Activated CD4-positive, alpha-beta T cell treated with anti-CD3 and anti-CD28 coated beads, Interleukin-2, amount 50 U/mL, for 16 hours (primary cell): Measurements from ENCODE around the gene NAT10.
"Not testable (repeated sequence)": the region's sequence is repeated elsewhere in the genome, so short reads cannot be mapped to it uniquely, and the experiment has no call there.

Experiments
- DNase-seq: peaks from one replicate; pipeline ENCODE4 v3.0.0-alpha.2; 2020

Gene NAT10

GRCh38 chr11:34105079-34105956, at the start of gene NAT10:
NAT10 (plus strand) TSS chr11:34105629; CDS start chr11:34108226, 2,597 bp downstream.
- peak; percentile 98 for DNase-seq

DNA sequence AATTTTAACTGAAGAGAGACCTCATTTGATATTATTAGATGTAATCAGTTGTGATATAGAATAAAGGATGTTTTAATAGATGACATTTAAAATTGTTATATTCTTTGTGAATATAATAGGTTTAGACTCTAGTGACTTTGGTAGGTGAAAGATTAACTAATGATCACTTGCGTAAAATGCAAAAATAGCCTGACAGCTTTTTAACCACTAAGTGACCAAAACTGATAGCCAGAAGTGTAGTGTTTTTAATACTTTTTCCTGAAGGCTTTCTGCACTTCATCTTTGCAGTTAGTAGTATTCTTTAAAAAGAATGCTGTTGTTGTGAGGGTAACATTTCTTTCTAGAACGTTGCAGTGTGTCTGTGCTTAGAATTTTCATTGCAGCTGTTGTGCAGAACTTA, 48.8 kb upstream of the NAT10 start:
- DNase-seq, result no peak

GRCh38 chr11:34063061-34063795, 42.2 kb upstream of the NAT10 start:
- DNase-seq, result no peak

- DNase-seq, result no peak
These were observed 41.1 kb upstream of the NAT10 start for GRCh38 chr11:34064291-34064690.

DNA sequence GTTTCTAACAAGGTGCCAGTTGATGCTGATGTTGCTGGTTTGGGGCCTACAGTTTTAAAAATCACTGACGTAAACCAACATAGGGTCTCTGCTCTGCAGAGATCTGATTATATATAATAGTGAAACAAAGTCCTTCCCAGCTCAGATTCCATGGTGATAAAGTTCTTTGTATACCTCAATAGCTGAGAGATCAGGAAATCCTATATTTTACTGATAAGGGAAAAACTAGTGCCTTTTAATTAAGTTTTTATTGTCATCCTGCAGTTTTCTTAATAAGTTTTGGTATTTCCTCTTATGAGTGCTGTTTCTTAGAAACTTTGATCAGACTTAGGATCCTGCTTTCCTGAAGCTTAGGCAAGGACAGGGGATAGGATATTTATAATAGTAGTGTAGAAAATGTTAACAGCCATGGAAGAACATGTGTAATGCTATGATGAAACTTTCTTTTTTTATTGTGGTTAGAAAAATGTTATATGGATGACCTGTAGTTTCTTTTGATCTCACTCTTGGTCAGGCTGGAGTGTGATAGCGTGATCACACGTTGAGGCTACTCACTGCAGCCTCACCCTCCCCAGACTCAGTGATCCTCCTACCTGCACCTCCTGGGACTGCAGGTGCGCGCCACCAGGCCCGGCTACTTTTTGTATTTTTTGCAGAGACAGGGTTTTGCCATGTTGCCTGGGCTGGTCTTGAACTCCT, 39.8 kb upstream of the NAT10 start:
- no peak for DNase-seq

DNA sequence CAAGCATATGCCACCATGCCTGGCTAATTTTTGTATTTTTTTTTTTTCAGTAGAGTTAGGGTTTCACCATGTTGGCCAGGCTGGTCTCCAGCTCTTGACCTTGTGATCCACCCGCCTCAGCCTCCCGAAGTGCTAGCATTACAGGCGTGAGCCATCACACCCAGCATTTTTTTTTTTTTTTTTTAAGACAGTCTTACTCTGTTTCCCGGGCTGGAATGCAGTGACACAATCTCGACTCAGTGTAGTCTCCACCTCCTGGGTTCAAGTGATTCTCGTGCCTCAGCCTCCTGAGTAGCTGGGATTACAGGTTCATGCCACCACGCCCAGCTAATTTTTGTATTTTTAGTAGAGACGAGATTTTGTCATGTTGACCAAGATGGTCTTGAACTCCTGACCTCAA, 38.7 kb upstream of the NAT10 start:
- DNase-seq, result not testable (repeated sequence)

- DNase-seq, result no peak
These were observed 37.9 kb upstream of the NAT10 start for GRCh38 chr11:34067383-34068065.

DNA sequence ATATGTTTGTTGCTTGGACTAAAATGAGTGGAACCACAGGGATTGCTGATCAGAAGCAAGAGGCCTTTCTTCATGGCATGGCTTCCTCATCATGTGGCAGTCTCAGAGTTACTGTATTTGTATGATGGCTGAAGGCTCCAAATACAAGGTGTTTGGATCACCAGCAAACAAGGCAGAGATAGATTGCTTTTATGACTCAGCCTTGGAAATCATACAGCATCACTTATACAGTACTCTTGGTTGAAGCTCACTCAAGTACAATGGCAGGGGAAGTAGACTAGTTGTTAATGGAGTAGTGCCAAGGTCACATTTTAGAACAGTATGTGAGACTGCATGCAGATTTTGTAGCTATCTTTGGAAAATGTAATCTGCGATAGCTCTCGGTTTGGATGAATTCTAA, 37.3 kb upstream of the NAT10 start:
- DNase-seq, result no peak

- DNase-seq, result not testable (repeated sequence)
These were observed 34.1 kb upstream of the NAT10 start for GRCh38 chr11:34071306-34071705.

GRCh38 chr11:34072041-34072440, 33.4 kb upstream of the NAT10 start:
- no peak for DNase-seq

DNA sequence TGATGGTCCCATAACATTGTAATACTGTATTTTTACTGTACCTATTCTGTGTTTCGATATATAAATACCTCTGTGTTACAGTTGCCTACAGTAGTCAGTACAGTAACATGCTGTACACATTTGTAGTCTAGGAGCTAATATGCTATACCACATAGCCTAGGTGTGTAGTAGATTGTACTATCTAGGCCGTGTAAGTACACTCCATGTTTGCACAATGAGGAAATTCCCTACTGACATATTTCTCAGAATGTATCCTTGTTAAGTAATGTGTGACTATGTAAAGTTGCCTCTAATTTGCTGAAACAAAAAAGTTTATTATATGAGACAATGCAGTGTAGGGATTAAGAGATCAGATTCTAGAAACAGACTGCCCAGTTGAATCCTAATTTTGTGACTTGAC, 32.6 kb upstream of the NAT10 start:
- DNase-seq, result no peak

GRCh38 chr11:34074391-34074790, 31.0 kb upstream of the NAT10 start:
- DNase-seq, result no peak

DNA sequence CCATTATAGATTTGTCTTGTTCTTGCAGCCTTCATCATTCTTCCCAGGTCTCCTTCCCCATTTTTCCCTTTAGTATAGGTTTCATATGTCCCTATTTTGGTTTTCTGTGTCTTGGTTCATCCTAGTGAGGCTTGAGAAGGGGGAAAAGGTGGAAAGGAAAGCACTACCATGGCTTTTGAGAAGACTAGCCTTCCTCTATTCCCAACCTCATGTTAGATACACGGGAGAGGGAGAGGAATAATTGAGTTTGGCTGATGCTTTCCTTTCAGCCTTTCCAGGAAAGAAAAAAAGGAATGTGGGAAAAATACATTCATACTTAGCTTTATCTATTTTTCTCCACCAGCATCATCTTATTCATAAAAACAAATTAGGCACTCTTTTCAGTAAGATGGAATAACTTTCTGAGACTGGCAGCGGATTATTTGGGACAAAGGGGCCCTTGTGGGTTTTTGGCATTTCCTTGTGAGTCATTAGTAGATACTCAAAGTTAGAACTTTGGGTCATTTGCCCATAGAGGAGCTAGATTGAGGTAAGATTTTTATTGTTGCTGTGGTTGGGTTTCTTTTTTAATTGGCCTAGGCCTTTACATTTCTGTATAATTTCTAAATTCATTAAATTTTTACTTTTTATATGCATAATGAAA, 30.1 kb upstream of the NAT10 start:
- DNase-seq, result no peak

DNA sequence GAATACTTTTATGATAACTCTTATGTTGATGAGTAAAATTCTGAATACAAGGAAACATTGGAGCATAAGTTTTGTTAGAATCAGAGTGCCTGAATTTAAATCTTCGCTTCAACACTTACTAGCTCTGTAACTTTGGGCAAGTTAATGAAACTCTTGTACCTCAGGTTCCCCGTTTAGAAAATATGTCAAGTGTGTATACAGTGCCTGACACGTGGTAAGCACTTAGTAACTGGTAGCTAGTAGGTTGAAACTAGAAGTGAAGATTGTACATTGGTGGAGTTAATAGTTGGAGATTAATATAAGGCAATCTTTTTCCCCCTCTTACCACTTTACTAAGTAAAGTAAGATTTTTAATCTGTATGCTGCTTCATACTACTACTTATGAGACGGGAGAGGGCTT, 24.8 kb upstream of the NAT10 start:
- no peak for DNase-seq

DNA sequence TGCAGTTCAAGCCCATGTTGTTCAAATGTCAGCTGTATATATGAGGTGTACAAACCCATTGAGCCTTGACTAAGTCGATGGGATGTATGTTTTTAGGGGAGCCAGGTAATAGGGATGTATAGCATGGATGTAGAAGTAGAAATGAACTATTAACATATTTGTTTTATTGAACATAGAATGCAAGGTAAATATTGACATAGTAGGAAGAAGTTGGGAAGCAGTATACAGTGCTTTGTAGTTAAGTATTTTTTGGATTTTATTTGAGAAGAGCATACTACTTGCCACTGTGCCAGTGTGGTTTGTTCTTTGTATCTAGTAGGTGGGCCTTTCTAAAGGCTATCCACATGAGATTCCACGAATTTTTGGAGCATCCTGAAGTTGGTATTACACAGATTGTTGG, 20.8 kb upstream of the NAT10 start:
- no peak for DNase-seq

GRCh38 chr11:34086554-34087283, 18.7 kb upstream of the NAT10 start:
- DNase-seq, result no peak

- no peak for DNase-seq
These were observed 13.6 kb upstream of the NAT10 start for GRCh38 chr11:34091825-34092224.

- not testable (repeated sequence) for DNase-seq
These were observed 10.5 kb upstream of the NAT10 start for GRCh38 chr11:34094900-34095299.

DNA sequence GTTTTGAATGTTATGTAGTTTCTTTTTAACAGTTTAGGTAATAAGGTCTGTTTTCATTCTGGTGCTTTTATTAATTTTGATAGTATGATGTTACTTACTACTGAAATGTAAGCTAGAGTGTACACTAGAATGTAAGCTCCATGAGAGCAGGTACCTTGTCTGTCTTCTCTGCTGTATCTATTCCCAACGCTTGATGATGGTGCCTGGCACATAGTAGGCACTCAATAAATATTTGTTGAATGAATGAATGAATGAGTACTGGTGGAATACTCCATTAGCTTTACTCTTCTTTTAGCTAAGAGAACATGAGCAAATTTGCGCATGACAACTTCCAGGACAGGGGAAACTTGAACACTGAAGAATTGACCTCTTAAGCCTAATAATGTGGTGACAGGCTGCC, 6.6 kb upstream of the NAT10 start:
- no peak for DNase-seq

- DNase-seq, result no peak
These were observed 750 bp upstream of the NAT10 start for GRCh38 chr11:34104680-34105078.

DNA sequence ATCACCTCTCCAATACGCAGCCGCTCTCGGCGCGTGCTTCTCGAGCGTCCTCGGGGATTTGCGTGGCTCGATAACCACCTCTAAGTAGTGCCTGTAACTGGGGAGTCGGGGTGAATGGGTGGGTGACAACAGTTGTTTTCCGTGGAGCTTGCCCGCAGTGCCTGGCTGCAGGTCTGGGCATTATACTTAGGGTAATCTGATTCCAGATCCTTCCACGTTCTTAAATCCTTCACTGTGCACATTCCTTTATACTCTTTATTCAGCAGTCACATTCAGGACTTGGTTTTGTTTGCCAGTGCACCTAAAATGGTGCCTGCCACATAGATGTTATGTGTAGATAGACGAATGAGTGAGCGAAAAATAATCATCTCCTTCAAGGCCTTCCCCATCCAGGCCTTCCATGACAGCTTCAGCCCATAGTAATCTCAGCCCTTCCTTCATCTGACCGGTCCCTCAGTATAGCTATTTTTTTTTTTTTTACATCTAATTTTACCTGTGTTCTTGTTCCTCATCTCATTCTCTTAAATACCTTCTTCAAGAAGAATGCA, 602 bp downstream of the NAT10 start:
- peak; percentile 15 for DNase-seq
